Stimulated activated naive CD8-positive, alpha-beta T cell treated with anti-CD3 and anti-CD28 coated beads, Interleukin-15, Interleukin-2, amounts not matched to agents 100 ng/mL and 50 ng/mL, for 24 hours (primary cell): ENCODE data around the gene CELA2B.
"Not testable (repeated sequence)": the region's sequence is repeated elsewhere in the genome, so short reads cannot be mapped to it uniquely, and the experiment has no call there.

Experiments used
- H3K27ac Mint-ChIP-seq: one replicate; pipeline ENCODE4 v1.8.0; 2021; ENCODE audit warnings: mild to moderate bottlenecking, mixed read lengths
- H3K27me3 Mint-ChIP-seq: one replicate; pipeline ENCODE4 v1.8.0; 2021; ENCODE audit warnings: mixed read lengths
- H3K36me3 Mint-ChIP-seq: one replicate; pipeline ENCODE4 v1.8.0; 2021; ENCODE audit warnings: low read depth, mixed read lengths
- H3K4me1 Mint-ChIP-seq: one replicate; pipeline ENCODE4 v1.8.0; 2021; ENCODE audit warnings: low read depth, mixed read lengths
- H3K4me3 Mint-ChIP-seq: one replicate; pipeline ENCODE4 v1.8.0; 2021; ENCODE audit warnings: mild to moderate bottlenecking, mixed read lengths
- H3K9me3 Mint-ChIP-seq: one replicate; pipeline ENCODE4 v1.8.0; 2021; ENCODE audit warnings: mixed read lengths

Gene CELA2B

DNA sequence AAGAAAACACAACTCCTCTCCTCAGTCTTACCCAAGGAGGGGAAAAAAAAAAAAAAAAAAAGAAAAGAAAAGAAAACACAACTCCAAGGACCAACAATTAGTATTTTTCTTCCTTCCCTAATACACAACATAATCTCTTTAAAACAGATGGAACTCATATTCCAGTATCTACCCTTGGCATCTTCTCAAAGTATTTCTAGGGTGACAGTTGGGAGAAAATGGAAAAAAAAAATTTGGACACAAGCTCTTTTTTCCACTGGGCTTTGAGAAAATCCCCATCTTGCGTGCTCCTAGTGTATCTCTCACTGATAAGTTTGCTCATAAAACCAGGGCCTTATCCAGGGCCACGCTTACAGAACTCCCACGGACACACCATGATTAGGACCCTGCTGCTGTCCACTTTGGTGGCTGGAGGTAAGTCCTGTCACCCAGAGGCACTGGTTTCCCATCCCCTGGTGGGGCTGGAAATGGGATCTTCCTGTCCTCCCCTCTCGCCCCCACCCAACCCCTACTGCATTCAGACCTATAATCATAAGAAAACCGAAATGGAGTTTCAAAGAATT lies at the start of gene CELA2B:
CELA2B (plus strand) TSS at position 353 of the 563 bp plus-strand sequence; CDS start at position 375, 22 bp downstream.
- no peaks in the 10 kb centered on the region for H3K36me3 Mint-ChIP-seq
- no peaks in the 10 kb centered on the region for H3K27me3 Mint-ChIP-seq
- no peaks in the 10 kb centered on the region for H3K9me3 Mint-ChIP-seq
- no peak within 1 kb of the TSS for H3K4me3 Mint-ChIP-seq
- no peak within 1 kb of the TSS for H3K27ac Mint-ChIP-seq
- H3K4me1 Mint-ChIP-seq = no peaks in the 10 kb centered on the region

DNA sequence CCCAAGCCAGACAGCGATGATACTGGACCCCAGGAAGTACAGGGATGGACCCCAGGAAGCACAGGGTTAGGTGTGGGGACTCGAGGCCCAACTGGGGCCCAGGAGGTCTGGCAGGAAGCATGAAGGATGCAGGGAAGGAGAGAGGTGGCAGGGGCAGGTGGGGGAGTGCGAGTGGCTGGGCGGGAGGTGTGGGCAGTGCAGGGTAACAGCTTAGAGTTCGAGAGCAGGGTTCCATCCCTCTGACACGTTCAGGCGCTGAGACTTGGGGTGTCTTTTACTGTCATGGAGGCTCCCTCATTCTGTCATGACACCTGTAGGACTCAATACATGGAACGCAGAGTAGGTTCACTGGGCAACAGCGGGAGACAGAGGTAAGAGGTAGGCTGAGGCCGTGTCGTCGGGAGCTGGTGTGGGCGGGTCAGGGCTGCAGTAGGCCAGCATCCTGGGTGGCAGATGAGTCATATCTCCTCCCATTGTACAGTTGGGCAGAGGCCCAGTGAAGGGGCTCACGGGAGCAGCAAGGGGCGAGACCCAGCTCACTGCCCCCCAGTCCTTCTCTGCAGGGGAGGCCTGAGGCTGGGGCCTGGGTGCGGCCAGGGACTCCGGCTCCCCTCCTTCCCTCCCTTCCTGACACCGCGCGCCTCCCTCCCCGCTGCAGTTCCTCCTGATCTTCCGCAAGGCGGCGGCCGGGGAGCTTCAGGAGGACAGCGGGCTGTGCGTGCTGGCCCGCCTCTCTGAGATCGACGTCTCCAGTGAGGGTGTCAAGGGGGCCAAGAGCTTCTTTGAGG lies 49.2 kb upstream of the CELA2B start:
- H3K27me3 Mint-ChIP-seq = no peaks in the 10 kb centered on the region
- H3K9me3 Mint-ChIP-seq = no peaks in the 10 kb centered on the region
- no peak overlapping the region for H3K4me3 Mint-ChIP-seq

DNA sequence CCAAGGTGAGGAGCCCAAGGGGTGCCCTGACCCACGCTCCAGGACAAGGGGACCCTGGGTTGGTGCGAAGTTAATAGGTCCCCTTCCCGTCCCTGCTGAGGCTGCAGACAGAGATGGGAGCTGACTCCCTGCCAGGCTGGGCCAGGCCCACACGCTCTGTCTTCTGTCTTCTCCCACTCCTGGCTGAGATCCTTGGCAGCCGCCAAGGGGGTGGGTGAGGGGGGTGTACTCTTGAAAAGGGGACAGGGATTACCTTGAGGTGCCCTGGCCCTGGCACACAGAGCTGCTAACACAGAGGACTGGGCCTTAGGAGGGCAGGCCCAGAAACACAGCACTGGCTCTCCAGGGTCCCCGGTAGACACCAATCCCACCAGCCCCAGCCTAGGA lies 48.6 kb upstream of the CELA2B start:
- Mint-ChIP-seq H3K4me1 (peaks cover 8% of the 10 kb centered on the region), H3K36me3 (peaks cover 17% of the 10 kb centered on the region), H3K9me3 (no peaks in the 10 kb centered on the region), H3K4me3 (no peak overlapping the region), H3K27ac (no peak overlapping the region), H3K27me3 (no peaks in the 10 kb centered on the region)

More for the DNA sequence above, 49.2 kb upstream of the CELA2B start:
- Mint-ChIP-seq H3K4me1 (peaks cover 10% of the 10 kb centered on the region), H3K27ac (peak overlapping the region; percentile 65), H3K36me3 (peaks cover 19% of the 10 kb centered on the region)

DNA sequence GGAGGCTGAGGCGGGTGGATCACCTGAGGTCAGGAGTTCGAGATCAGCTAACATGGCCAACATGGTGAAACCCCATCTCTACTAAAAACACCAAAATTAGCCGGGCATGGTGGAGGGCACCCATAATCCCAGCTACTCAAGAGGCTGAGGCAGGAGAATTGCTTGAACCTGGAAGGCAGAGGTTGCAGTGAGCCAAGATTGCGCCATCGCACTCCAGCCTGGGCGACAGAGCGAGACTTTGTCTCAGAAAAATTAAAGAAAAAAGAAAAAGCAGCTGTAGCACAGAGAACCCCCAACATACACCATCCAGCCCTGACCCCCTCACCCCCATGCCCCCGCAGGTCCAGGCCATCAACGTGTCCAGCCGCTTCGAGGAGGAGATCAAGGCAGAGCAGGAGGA lies 47.7 kb upstream of the CELA2B start:
- not testable (repeated sequence) for H3K27me3 Mint-ChIP-seq, H3K27ac Mint-ChIP-seq

DNA sequence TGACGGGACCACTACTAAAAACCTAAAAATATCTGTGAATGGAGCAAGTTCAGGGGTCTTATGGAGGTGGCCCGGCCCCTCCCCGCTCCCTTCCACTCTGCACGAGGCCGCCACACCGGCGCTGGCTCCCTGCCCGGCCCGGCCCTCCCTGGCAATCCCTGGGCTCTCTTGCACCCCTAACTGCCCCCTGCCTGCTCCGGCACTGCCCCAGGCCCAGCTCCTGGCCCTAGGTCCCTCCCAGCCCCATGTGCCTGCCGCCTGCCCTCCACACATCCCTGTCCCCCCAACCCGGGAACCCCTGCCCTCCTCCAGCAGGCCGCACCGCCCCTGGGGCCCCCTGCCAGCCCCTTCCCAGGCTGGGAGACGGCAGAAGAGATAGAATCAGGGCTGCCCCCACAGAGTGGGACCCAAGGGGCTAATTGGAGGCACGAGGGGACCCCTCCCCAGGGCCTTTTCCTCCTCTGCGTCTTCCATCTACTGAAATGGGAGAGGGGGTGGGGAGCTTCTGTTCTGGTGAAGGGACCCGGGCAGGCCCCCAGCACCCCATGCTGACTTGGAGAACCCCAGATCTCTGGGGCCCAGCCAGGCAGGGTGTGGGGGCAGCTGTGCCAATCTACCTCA lies 47.0 kb upstream of the CELA2B start:
- Mint-ChIP-seq H3K36me3 (peaks cover 17% of the 10 kb centered on the region), H3K9me3 (no peaks in the 10 kb centered on the region), H3K4me3 (no peak overlapping the region), H3K27me3 (no peaks in the 10 kb centered on the region), H3K4me1 (peaks cover 8% of the 10 kb centered on the region), H3K27ac (no peak overlapping the region)

More for the DNA sequence above, 47.7 kb upstream of the CELA2B start:
- H3K4me1 Mint-ChIP-seq, H3K4me3 Mint-ChIP-seq, H3K9me3 Mint-ChIP-seq: not testable (repeated sequence)
- peaks cover 17% of the 10 kb centered on the region for H3K36me3 Mint-ChIP-seq

DNA sequence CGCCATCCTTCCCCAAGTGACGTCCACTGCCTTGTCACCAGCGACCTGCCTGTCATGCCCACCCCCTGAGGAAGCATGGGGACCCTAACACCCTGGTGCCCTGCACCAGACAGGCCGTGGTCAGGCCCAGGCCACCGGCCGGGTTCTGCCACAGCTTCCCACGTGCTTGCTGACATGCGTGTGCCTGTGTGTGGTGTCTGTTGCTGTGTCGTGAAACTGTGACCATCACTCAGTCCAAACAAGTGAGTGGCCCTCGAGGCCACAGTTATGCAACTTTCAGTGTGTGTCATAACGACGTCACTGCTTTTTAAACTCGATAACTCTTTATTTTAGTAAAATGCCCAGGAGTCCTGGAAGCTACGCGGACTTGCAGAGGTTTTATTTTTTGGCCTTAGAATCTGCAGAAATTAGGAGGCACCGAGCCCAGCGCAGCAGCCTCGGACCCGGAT lies 46.2 kb upstream of the CELA2B start:
- H3K27ac Mint-ChIP-seq = no peak overlapping the region
- peaks cover 8% of the 10 kb centered on the region for H3K4me1 Mint-ChIP-seq
- H3K36me3 Mint-ChIP-seq = peaks cover 17% of the 10 kb centered on the region
- no peaks in the 10 kb centered on the region for H3K27me3 Mint-ChIP-seq
- H3K4me3 Mint-ChIP-seq = no peak overlapping the region
- H3K9me3 Mint-ChIP-seq = no peaks in the 10 kb centered on the region

DNA sequence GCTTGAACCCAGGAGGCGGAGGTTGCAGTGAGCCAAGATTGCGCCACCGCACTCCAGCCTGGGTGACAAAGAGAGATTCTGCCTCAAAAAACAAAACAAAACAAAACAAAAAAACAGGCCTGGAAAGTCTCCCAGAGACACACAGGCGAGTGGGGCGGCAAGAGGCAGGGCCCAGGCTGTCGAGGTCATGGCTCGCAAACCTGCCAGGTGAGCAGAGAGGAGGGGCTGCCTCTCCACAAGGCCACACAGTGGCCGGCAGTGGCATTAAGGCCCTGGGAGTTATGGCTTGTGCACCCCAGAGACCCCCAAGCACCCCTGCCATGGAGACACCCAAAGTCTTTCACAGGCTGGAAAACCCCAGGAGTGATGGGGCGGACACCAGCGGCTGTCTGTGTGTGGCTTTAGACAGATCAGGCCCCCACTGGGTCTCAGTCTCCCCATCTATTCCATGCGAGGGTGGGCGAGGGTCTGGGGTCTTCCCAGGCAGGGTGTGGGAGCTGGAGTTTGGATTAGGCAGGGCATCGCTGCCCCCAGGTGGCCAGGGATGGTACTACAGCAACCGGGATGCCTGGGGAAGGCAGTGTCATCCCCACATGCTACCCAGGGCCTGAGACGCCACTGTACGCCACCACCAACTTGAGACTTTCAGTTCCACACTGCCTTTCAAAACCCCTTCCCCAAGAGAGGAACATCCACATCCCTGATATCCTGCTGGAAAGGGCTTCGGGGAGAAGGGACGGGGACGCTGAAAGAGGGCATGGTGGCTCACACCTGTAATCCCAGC lies 44.9 kb upstream of the CELA2B start:
- Mint-ChIP-seq H3K36me3 (peaks cover 16% of the 10 kb centered on the region), H3K9me3 (no peaks in the 10 kb centered on the region), H3K4me1 (peaks cover 8% of the 10 kb centered on the region), H3K27me3 (no peaks in the 10 kb centered on the region), H3K27ac (no peak overlapping the region), H3K4me3 (no peak overlapping the region)

DNA sequence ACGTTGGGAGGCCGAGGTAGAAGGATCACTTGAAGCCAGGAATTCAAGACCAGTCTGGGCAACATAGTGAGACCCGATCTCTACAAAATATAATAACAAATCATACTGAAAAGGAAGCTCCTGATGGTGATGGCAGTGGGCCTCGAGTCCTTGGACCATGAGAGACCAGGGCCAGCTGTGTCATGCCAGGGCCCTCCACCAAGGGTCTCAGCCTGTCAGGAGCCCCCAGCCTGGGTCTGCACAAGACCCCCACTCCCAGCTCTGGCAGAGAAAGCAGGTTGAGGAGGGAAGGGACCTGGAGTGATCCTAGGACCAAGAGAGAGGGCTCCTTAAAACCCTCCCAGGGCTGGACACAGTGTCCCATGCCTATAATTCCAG lies 44.3 kb upstream of the CELA2B start:
- H3K27me3 Mint-ChIP-seq = no peaks in the 10 kb centered on the region
- H3K27ac Mint-ChIP-seq = no peak overlapping the region
- peaks cover 10% of the 10 kb centered on the region for H3K36me3 Mint-ChIP-seq
- H3K9me3 Mint-ChIP-seq = no peaks in the 10 kb centered on the region
- peaks cover 2% of the 10 kb centered on the region for H3K4me1 Mint-ChIP-seq
- no peak overlapping the region for H3K4me3 Mint-ChIP-seq

DNA sequence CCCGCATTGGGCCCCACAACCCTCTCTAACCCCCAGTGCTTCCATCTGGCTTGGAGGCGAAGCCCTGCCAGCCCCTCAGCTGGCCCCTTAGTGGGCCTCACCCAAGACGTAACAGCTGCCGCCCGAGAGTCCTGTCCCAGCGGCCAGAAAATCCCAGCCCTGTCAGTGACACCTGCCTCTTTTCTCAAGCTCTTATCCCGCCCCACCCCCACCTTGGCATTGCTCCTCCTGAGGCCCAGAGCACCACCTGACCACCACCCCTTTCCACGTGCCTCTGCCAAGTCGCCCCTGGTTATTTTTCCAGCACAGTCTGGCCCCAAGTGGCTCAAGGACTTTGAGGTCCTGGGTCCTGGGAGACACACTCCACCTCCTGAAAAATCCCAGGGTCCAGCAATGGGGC lies 43.6 kb upstream of the CELA2B start:
- Mint-ChIP-seq H3K36me3 (peaks cover 8% of the 10 kb centered on the region), H3K27ac (no peak overlapping the region), H3K9me3 (no peaks in the 10 kb centered on the region), H3K4me3 (no peak overlapping the region), H3K4me1 (no peaks in the 10 kb centered on the region), H3K27me3 (no peaks in the 10 kb centered on the region)

DNA sequence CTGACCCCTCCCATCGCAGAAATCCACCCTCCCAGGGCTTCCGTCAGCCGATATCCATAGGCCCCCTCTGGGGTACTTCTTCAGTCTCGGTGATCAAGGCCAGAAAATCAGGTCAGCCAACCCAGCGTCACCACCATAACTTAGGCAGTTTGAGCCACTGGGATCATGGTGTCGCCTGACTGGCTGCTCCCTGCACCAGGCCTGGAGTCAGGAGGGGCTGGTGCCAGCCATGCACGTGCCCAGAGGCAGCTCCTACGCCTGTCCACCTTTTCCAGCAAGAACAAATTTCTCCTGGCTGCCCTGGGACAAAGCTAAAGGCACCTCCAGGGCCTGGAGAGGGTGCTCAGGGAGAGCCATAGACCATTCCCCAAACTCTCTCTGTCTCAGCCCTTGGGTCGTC lies 42.4 kb upstream of the CELA2B start:
- Mint-ChIP-seq H3K9me3 (no peaks in the 10 kb centered on the region), H3K27ac (no peak overlapping the region), H3K27me3 (no peaks in the 10 kb centered on the region), H3K4me3 (no peak overlapping the region), H3K4me1 (no peaks in the 10 kb centered on the region), H3K36me3 (peaks cover 4% of the 10 kb centered on the region)

DNA sequence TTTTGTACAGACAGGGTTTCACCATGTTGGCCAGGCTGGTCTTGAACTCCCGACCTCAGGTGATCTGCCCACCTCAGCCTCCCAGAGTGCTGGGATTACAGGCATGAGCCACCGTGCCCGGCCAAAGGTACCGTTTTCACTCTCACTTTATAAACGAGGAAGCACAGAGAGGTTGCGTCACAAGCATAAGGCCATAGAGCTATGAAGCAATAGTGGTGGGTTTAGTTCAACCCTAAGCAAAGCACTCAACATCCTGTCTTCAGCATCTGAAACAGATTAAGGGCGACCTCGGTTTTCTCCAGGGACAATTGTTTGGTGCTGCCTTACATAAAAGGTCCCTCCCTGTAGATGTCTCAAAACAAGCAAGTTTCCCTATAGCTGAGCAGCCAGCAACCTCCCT lies 41.2 kb upstream of the CELA2B start:
- H3K4me3 Mint-ChIP-seq, H3K36me3 Mint-ChIP-seq, H3K27ac Mint-ChIP-seq, H3K9me3 Mint-ChIP-seq, H3K27me3 Mint-ChIP-seq, H3K4me1 Mint-ChIP-seq: not testable (repeated sequence)

DNA sequence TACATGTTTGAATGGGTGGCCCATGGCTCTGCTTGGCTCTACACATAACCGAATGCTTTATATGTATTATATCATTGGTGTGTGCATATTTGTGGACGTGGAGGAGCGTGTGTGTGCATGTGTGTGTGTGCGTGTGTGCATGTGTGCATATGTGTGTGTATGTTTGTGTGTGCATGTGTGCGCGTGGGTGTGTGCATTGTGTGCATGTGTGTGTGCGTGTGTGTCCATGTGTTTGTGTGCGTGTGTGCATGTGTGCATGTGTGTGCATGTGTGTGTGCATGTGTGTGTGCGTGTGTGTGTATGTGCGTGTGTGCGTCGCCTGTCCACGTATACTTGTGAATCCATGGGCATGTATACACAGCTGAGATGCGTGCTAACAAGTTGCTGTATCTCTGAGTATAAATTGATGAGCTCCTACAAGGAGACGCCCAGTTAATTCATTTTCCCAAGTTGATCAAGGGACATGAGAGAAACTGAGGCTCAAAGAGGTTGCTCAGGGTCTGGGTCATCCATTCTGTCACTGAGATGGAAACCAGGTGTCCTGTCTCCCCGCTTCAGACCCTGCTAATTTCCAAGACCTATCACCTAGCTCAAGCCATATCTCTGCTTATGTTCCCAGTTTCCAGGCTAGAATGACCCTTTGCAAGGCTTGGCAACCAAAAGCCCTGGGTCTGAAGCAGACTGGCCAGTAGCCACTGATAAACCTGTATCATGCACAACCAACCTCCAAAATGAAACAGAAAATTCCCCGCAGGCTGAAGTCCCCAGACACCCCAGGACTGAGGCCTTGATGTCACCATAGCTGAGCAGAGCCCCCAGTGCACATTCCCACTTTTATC lies 40.4 kb upstream of the CELA2B start:
- peaks cover under 1% of the 10 kb centered on the region for H3K36me3 Mint-ChIP-seq
- no peaks in the 10 kb centered on the region for H3K4me1 Mint-ChIP-seq
- H3K4me3 Mint-ChIP-seq = no peak overlapping the region
- H3K9me3 Mint-ChIP-seq = no peaks in the 10 kb centered on the region
- no peaks in the 10 kb centered on the region for H3K27me3 Mint-ChIP-seq
- no peak overlapping the region for H3K27ac Mint-ChIP-seq

DNA sequence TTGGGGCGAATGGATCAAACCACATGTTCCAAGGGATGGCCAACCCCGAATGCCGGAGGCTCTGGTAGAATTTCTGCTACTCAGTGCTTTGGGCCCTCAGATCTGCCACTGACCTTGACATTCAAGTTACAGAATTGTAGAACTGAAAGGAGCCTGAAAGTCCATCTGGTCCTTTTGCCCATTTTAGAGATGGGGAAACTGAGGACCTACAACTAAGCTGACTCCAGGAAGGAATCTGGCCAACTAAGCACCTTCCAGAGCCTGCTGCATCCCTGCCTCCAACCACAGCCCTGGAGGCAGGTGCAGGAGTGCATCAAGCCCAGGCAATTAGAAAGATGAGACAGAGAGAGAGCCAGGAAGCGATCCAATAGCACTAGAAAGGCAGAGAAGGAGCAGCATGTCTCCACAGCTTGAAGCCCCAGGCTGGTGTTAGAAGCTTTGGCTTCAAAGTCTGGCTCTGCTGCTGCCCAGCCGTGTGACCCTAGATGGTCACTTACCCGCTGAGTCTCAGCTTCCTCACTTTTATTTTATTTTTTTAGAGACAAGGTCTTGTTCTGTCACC lies 38.9 kb upstream of the CELA2B start:
- no peak overlapping the region for H3K4me3 Mint-ChIP-seq
- H3K27me3 Mint-ChIP-seq = no peaks in the 10 kb centered on the region
- no peak overlapping the region for H3K27ac Mint-ChIP-seq
- H3K4me1 Mint-ChIP-seq = no peaks in the 10 kb centered on the region
- no peaks in the 10 kb centered on the region for H3K9me3 Mint-ChIP-seq
- H3K36me3 Mint-ChIP-seq = no peaks in the 10 kb centered on the region

DNA sequence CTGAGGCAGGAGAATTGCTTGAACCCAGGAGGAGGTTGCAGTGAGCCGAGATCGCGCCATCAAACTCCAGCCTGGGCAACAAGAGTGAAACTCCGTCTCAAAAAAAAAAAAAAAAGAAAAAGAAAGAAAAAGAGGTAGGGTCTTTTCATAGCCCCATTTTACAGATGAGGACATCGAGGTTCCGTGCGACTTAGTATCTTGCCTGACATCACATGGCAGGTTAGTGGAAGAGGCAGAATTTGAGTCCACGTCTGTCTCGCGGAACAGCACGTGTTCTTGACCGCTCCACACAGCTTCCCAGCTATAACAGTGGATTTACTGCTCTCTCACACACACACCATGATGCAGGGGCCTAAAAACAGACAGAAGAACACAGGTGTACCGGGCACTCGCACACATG lies 36.6 kb upstream of the CELA2B start:
- no peaks in the 10 kb centered on the region for H3K9me3 Mint-ChIP-seq
- no peak overlapping the region for H3K27ac Mint-ChIP-seq
- no peaks in the 10 kb centered on the region for H3K27me3 Mint-ChIP-seq
- no peak overlapping the region for H3K4me3 Mint-ChIP-seq
- H3K4me1 Mint-ChIP-seq = no peaks in the 10 kb centered on the region
- no peaks in the 10 kb centered on the region for H3K36me3 Mint-ChIP-seq
